CD8-positive, alpha-beta memory T cell (primary cell): ENCODE measurements around the gene KAT6B. TPM values are rescaled to one million over a fixed set of nuclear protein-coding genes. Genes with fewer than 3 reads are reported as not detected.

ENCODE experiments used
- CTCF ChIA-PET: fragments of 350-600 bp; sonication (Branson Sonifier 250); formaldehyde crosslinking; loops from one replicate; lab custom pipeline; 2021; ENCODE audit warnings: antibody characterized with exemption; lab: Charles Lee
- POLR2A ChIA-PET: fragments of 350-600 bp; sonication (Branson Sonifier 250); formaldehyde crosslinking; loops from one replicate; lab custom pipeline; 2021; ENCODE audit warnings: antibody characterized with exemption; lab: Charles Lee
- DNase-seq, 5 donors: peaks; one replicate each; pipeline versions ENCODE4 v3.0.0 to v3.0.0-alpha.2; 2020 to 2022; ENCODE audit warnings: mixed read lengths in 1 of 5
- H3K27ac ChIP-seq: one replicate; pipeline ENCODE4 v1.7.0; 2013; ENCODE audit warnings: low read depth, mild to moderate bottlenecking, low read length, moderate library complexity
- H3K27me3 ChIP-seq: 2 replicates; pipeline ENCODE4 v1.7.0; 2013; ENCODE audit warnings: low read length, mild to moderate bottlenecking; ENCODE audit not compliant: insufficient read depth, poor library complexity, severe bottlenecking
- H3K36me3 ChIP-seq: 2 replicates; pipeline ENCODE4 v1.7.0; 2013; ENCODE audit warnings: mild to moderate bottlenecking, low read length, moderate library complexity; ENCODE audit not compliant: insufficient read depth
- H3K4me1 ChIP-seq: 2 replicates; pipeline ENCODE4 v1.7.0; 2013; ENCODE audit warnings: mild to moderate bottlenecking, low read length, moderate library complexity; ENCODE audit not compliant: insufficient read depth
- H3K4me3 ChIP-seq: 2 replicates; pipeline ENCODE4 v1.7.0; 2013; ENCODE audit warnings: mild to moderate bottlenecking, low read length
- H3K9me3 ChIP-seq: 2 replicates; pipeline ENCODE4 v1.7.0; 2013; ENCODE audit warnings: mild to moderate bottlenecking, low read length
- H3K27ac Mint-ChIP-seq, 8 donors: one replicate each; pipeline ENCODE4 v1.8.0; 2020 to 2021; ENCODE audit warnings: mixed read lengths in 8 of 8, mild to moderate bottlenecking in 6 of 8, inconsistent platforms in 3 of 8, moderate library complexity in 3 of 8
- H3K27me3 Mint-ChIP-seq, 2 donors: one replicate each; pipeline ENCODE4 v1.8.0; 2020 to 2021; ENCODE audit warnings: mixed read lengths in 2 of 2, mild to moderate bottlenecking in 1 of 2, moderate library complexity in 1 of 2
- H3K36me3 Mint-ChIP-seq, 3 donors: one replicate each; pipeline ENCODE4 v1.8.0; 2020 to 2021; ENCODE audit warnings: mixed read lengths in 3 of 3, inconsistent platforms in 1 of 3, mild to moderate bottlenecking in 1 of 3
- H3K4me1 Mint-ChIP-seq, 3 donors: one replicate each; pipeline ENCODE4 v1.8.0; 2020 to 2021; ENCODE audit warnings: mixed read lengths in 3 of 3, inconsistent platforms in 1 of 3, mild to moderate bottlenecking in 1 of 3
- H3K4me3 Mint-ChIP-seq, 7 donors: one replicate each; pipeline ENCODE4 v1.8.0; 2020 to 2021; ENCODE audit warnings: mixed read lengths in 7 of 7, mild to moderate bottlenecking in 6 of 7, moderate library complexity in 4 of 7, inconsistent platforms in 2 of 7
- H3K9me3 Mint-ChIP-seq, 5 donors: one replicate each; pipeline ENCODE4 v1.8.0; 2020 to 2022; ENCODE audit warnings: mixed read lengths in 5 of 5, mild to moderate bottlenecking in 3 of 5, moderate library complexity in 2 of 5, inconsistent platforms in 1 of 5
- polyA plus RNA-seq: library from polyadenylated mRNA; unstranded; fragments of 300-500 nt; fragmentation: Illumina TruSeq; gene quantifications from one replicate; pipeline ENCODE4 v1.2.3, GENCODE V29; 2021
- total RNA-seq, 2 experiments: library from RNA; stranded (reverse); gene quantifications; one replicate each; pipeline ENCODE4 v1.2.3, GENCODE V29; 2021

KAT6B gene
- total and polyA plus RNA-seq, 3 experiments from 2014 or later = 21.8 to 32.8 (median 23.6) TPM

DNA sequence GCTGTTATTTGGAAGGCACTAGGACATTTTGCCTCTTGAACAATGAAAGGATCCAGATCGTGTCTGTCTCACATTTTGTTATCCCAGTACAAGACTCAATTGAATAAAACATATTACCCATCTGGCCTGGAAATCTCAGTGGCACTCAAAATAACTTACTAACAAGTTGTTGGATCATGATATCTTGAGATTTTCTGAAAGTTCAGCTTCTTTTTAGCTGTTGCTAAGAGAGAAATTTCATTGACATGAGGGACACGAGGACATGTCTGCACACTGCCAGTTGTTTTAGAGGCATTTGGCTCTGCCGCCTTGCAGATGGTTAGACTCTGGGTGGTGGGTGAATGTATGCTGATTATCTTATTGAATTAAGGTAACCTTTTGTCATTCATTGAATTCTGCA lies 41.0 kb downstream of the KAT6B start:
- H3K4me1 ChIP-seq = no peaks in the 10 kb centered on the region
- DNase-seq = no peak
- H3K27me3 ChIP-seq = no peaks in the 10 kb centered on the region
- no peak overlapping the region for H3K4me3 ChIP-seq
- Mint-ChIP-seq H3K4me3 (no peak overlapping the region), H3K27me3 (no peaks in the 10 kb centered on the region), H3K9me3 (no peaks in the 10 kb centered on the region), H3K4me1 (peaks cover 37 to 71% (median 55%) of the 10 kb centered on the region in 3 donors), H3K27ac (peak overlapping the region in 1 of 8 donors; percentile 32), H3K36me3 (peaks cover 0 to 1% (median 0%) of the 10 kb centered on the region in 3 donors)
- H3K36me3 ChIP-seq = no peaks in the 10 kb centered on the region
- ChIA-PET CTCF (no interaction called here), POLR2A (no interaction called here)
- H3K9me3 ChIP-seq = no peaks in the 10 kb centered on the region
- H3K27ac ChIP-seq = no peak overlapping the region

DNA sequence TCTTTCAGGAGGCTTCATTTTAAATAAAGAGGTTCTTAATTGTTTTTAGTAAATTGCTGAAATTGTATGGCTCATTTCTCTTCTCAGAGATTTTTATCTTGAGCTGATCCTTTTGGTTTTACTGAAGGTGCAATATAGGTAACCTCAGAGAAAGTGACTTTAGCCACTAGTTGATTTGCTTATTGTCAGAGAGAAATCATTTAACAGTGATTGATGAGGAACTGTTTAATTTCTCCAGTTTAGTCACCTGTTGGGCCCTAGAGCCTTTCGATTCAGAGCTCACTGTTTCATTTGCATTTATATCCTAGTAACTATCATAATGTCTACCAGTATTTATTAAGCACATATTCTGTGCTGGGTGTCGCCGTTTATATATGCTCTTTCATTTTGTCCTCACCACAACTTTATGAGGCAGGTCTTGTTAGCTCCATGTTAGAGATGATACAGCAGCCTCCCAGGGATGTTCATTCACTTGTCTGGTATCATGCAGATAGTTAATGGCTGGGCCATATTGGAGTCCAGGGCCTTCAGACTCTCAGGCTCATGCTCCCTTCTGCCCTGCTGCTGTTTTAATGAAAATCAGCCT lies 42.1 kb downstream of the KAT6B start:
- H3K27me3 ChIP-seq = no peaks in the 10 kb centered on the region
- Mint-ChIP-seq H3K4me1 (peaks cover 37 to 72% (median 56%) of the 10 kb centered on the region in 3 donors), H3K36me3 (peaks cover 0 to 2% (median 1%) of the 10 kb centered on the region in 3 donors), H3K9me3 (no peaks in the 10 kb centered on the region), H3K27ac (peak overlapping the region in 2 of 8 donors; percentile 19 to 35), H3K4me3 (no peak overlapping the region), H3K27me3 (no peaks in the 10 kb centered on the region)
- no peaks in the 10 kb centered on the region for H3K36me3 ChIP-seq
- H3K4me1 ChIP-seq = no peaks in the 10 kb centered on the region
- ChIA-PET CTCF (no interaction called here), POLR2A (no interaction called here)
- H3K9me3 ChIP-seq = no peaks in the 10 kb centered on the region
- H3K27ac ChIP-seq = no peak overlapping the region
- no peak for DNase-seq
- no peak overlapping the region for H3K4me3 ChIP-seq

DNA sequence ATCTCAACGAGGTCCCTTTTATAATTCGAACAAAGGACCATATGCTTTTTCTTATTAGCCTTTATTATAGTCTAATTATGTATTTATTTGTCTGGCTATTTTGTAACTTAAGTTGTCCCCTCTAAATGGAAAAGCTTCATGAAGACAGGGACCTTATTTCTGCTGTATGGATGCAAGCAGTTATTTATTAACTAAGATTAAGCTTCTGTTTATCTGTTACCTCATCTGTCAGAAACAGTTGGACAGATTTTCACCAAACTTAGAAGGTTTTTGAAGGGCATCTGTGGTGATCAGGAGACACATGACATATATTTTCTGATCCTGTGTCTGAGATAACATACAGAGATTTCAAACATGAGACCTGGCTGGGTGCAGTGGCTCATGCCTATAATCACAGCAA lies 43.2 kb downstream of the KAT6B start:
- H3K27me3 Mint-ChIP-seq = no peaks in the 10 kb centered on the region
- H3K27me3 ChIP-seq = no peaks in the 10 kb centered on the region
- ChIA-PET POLR2A (no interaction called here), CTCF (no interaction called here)
- no peak for DNase-seq
- H3K36me3 Mint-ChIP-seq = peaks cover 0 to 2% (median 1%) of the 10 kb centered on the region in 3 donors
- H3K4me3 Mint-ChIP-seq = peak overlapping the region in 1 of 7 donors; percentile 20
- H3K9me3 Mint-ChIP-seq = no peaks in the 10 kb centered on the region
- H3K36me3 ChIP-seq = no peaks in the 10 kb centered on the region
- peaks cover 38 to 76% (median 60%) of the 10 kb centered on the region in 3 donors for H3K4me1 Mint-ChIP-seq
- no peak overlapping the region for H3K27ac ChIP-seq
- H3K4me1 ChIP-seq = no peaks in the 10 kb centered on the region
- H3K9me3 ChIP-seq = no peaks in the 10 kb centered on the region
- no peak overlapping the region for H3K27ac Mint-ChIP-seq
- H3K4me3 ChIP-seq = no peak overlapping the region

DNA sequence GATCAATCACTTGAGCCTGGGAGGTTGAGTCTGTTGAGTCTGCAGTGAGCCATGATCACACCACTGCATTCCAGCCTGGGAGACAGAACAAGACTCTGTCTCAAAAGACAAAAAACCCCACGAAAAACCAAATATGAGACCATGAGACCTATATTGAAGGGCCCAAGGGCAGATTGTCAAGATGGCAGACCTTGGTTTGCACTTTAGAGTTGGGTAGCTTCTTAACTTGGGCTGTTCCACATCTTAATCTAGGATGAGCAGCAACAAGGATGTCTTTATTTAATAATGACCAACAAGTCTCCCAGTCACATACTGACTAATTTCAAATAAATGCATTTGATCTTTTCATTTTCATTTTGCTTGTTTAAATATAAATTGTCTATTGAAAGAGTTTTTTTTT lies 43.8 kb downstream of the KAT6B start:
- Histone ChIP-seq H3K9me3 (no peaks in the 10 kb centered on the region), H3K27ac (no peak overlapping the region), H3K4me1 (no peaks in the 10 kb centered on the region), H3K4me3 (no peak overlapping the region), H3K36me3 (no peaks in the 10 kb centered on the region), H3K27me3 (no peaks in the 10 kb centered on the region)
- CTCF ChIA-PET = no interaction called here
- DNase-seq = no peak
- H3K27ac Mint-ChIP-seq = peak overlapping the region in 1 of 8 donors; percentile 54
- H3K4me3 Mint-ChIP-seq = no peak overlapping the region
- no peaks in the 10 kb centered on the region for H3K27me3 Mint-ChIP-seq
- H3K36me3 Mint-ChIP-seq = peaks cover 0 to 2% (median 1%) of the 10 kb centered on the region in 3 donors
- POLR2A ChIA-PET = interaction anchor here (0.7 kb wide), 1 partner anchor 42 kb away, joined by 7 read pairs; no protein-coding TSS in a partner anchor
- peaks cover 40 to 77% (median 60%) of the 10 kb centered on the region in 3 donors for H3K4me1 Mint-ChIP-seq
- no peaks in the 10 kb centered on the region for H3K9me3 Mint-ChIP-seq

DNA sequence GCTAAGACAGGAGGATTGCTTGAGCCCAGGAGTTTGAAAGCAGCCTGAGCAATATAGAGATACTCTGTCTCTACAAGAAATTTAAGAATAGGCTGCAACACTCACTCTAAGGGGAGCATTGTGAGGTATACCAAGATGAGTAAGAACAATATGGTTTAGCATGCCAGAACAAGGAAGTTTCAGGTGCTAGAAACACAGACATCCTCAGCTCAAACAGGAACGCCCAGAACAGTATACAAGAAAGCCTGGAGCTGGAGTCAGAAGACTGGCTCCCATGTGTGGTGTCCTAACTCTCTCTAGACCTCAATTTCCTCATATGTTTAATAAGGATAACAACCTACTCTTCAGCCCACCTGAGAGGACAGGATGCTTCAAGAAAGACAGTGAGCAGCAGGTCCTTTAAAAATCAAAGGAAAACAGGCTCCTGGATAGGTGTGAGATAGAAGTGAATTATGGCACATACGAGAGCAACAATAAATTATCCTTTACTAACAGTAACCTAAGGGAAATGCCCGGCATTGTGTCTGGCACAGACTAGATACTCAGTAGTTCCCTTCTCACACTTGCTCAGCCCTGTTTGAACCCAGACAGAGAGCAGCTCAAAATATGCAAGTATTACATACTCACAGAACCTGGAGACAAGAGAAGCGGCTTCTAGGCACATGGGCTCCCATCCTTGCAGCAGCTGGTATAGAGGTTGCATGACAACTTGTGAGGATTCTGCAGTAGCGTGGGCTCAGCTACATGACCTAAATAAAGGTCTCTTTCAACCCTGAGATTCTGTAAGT lies 45.4 kb downstream of the KAT6B start:
- ChIA-PET CTCF (no interaction called here), POLR2A (no interaction called here)
- Histone ChIP-seq H3K4me3 (no peak overlapping the region), H3K27me3 (no peaks in the 10 kb centered on the region), H3K36me3 (no peaks in the 10 kb centered on the region), H3K4me1 (no peaks in the 10 kb centered on the region), H3K9me3 (no peaks in the 10 kb centered on the region), H3K27ac (no peak overlapping the region)
- H3K27ac Mint-ChIP-seq = peak overlapping the region in 7 of 8 donors; percentile 40 to 93 (median 60)
- H3K4me1 Mint-ChIP-seq = peaks cover 45 to 80% (median 59%) of the 10 kb centered on the region in 3 donors
- no peak for DNase-seq
- H3K4me3 Mint-ChIP-seq = peak overlapping the region in 6 of 7 donors; percentile 3 to 72 (median 36)
- H3K36me3 Mint-ChIP-seq = peaks cover 0 to 5% (median 2%) of the 10 kb centered on the region in 3 donors
- no peaks in the 10 kb centered on the region for H3K9me3 Mint-ChIP-seq
- H3K27me3 Mint-ChIP-seq = no peaks in the 10 kb centered on the region

DNA sequence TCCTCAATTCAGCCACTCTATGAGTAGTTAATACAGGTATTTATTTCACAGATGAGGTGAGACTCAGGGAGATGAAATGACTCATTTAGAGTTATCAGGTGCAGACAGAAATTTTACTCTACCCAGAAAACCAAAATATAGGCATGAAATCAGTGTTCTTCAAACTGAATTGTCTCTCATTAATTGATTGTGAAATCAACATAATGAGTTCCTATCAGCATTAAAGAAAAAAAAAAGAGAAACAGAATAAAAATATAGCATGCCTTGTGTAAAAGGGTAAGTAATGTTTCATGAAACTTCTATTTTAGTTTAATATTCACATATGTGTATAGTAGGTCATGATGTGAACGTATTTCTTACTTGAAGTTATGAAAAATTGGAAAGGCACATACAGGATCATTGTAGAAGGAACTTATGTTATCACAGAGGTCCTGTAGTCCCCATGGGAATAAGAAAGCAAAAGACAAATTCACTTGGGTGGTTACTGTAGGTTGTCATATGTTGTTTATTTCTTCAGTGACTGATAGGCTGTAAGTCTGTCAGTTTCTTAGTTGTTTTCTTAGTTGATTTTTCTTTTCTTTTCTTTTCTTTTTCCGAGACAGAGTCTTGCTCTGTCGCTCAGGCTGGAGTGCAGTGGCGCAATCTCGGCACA lies 47.5 kb downstream of the KAT6B start:
- H3K27me3 Mint-ChIP-seq = no peaks in the 10 kb centered on the region
- peaks cover 0 to 5% (median 2%) of the 10 kb centered on the region in 3 donors for H3K36me3 Mint-ChIP-seq
- CTCF ChIA-PET = no interaction called here
- H3K4me1 Mint-ChIP-seq = peaks cover 37 to 73% (median 52%) of the 10 kb centered on the region in 3 donors
- H3K4me3 Mint-ChIP-seq = no peak overlapping the region
- POLR2A ChIA-PET = no interaction called here
- no peak overlapping the region for H3K27ac ChIP-seq
- no peaks in the 10 kb centered on the region for H3K4me1 ChIP-seq
- H3K36me3 ChIP-seq = no peaks in the 10 kb centered on the region
- H3K27ac Mint-ChIP-seq = peak overlapping the region in 2 of 8 donors; percentile 14 to 34
- no peaks in the 10 kb centered on the region for H3K9me3 ChIP-seq
- H3K4me3 ChIP-seq = no peak overlapping the region
- no peaks in the 10 kb centered on the region for H3K27me3 ChIP-seq
- H3K9me3 Mint-ChIP-seq = no peaks in the 10 kb centered on the region
- no peak for DNase-seq

DNA sequence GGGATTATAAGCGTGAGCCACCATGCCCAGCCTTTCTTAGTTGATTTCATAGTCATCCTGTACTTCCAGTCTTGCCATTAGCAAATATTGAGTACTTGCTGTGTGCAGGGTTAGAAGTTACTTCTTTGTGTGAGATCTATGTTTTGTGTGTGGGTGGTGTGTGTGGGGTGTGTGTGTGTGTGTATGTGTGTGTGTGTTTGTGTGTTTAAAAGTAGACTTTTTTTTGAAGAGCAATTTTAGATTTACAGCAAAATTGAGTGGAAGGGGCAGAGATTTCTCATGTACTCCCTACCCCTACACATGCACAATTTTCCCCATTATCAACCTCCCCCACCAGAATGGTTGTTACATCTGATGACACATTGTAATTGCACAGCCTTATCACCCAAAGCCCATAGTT lies 48.2 kb downstream of the KAT6B start:
- CTCF ChIA-PET = interaction anchor here (1.1 kb wide), 1 partner anchor 19 kb away, joined by 4 read pairs; no protein-coding TSS in a partner anchor

More for the DNA sequence above, 48.2 kb downstream of the KAT6B start:
- Histone ChIP-seq H3K27me3 (no peaks in the 10 kb centered on the region), H3K27ac (no peak overlapping the region), H3K4me1 (no peaks in the 10 kb centered on the region), H3K36me3 (no peaks in the 10 kb centered on the region), H3K4me3 (no peak overlapping the region), H3K9me3 (no peaks in the 10 kb centered on the region)
- Mint-ChIP-seq H3K4me3 (no peak overlapping the region), H3K27ac (no peak overlapping the region), H3K9me3 (no peaks in the 10 kb centered on the region), H3K4me1 (peaks cover 41 to 76% (median 52%) of the 10 kb centered on the region in 3 donors), H3K27me3 (no peaks in the 10 kb centered on the region), H3K36me3 (peaks cover 0 to 5% (median 2%) of the 10 kb centered on the region in 3 donors)
- POLR2A ChIA-PET = interaction anchor here (0.5 kb wide), 1 partner anchor 181 kb away, joined by 3 read pairs; no protein-coding TSS in a partner anchor
- DNase-seq = no peak
